SU-DHL-6 (cell line): ENCODE measurements around the gene FSTL4.

Experiments
- H2AFZ ChIP-seq: fragments of 200-600 bp; sonication (generic); 2 replicates; pipeline ENCODE4 v1.6.1; 2014; ENCODE audit warnings: low read depth, mild to moderate bottlenecking, moderate library complexity, mixed read lengths, antibody characterized with exemption, low read length; ENCODE audit not compliant: severe bottlenecking
- H3F3A ChIP-seq: fragments of 200-600 bp; shearing (Covaris generic); 2 replicates; pipeline ENCODE4 v1.6.0; 2016; ENCODE audit warnings: antibody characterized with exemption, mild to moderate bottlenecking; ENCODE audit not compliant: insufficient read depth
- H3K27ac ChIP-seq: fragments of 200-600 bp; sonication (generic); 2 replicates; pipeline ENCODE4 v1.5.1; 2016; ENCODE audit warnings: low read depth, mild to moderate bottlenecking, low read length, moderate library complexity, mixed read lengths
- H3K27me3 ChIP-seq: fragments of 200-600 bp; sonication (generic), shearing (Covaris generic); 2 replicates; pipeline ENCODE4 v1.6.0; 2014; ENCODE audit warnings: mild to moderate bottlenecking, low read length
- H3K36me3 ChIP-seq: fragments of 200-600 bp; sonication (generic); 2 replicates; pipeline ENCODE4 v1.6.1; 2014; ENCODE audit warnings: mild to moderate bottlenecking, low read length, mixed read lengths
- H3K4me2 ChIP-seq: fragments of 300-600, 200-600 bp; shearing (Covaris generic), sonication (generic); 2 replicates; pipeline ENCODE4 v1.6.0; 2014; ENCODE audit warnings: low read length, low read depth, mild to moderate bottlenecking; ENCODE audit not compliant: poor library complexity, severe bottlenecking
- H3K4me3 ChIP-seq: fragments of 200-600 bp; sonication (generic); 2 replicates; pipeline ENCODE4 v1.5.1; 2014; ENCODE audit warnings: antibody characterized with exemption, low read length, mild to moderate bottlenecking, mixed read lengths; ENCODE audit not compliant: insufficient read depth, poor library complexity, severe bottlenecking
- H3K79me2 ChIP-seq: fragments of 200-600 bp; sonication (generic); 2 replicates; pipeline ENCODE4 v1.6.1; 2014; ENCODE audit warnings: mild to moderate bottlenecking, low read length, moderate library complexity; ENCODE audit not compliant: insufficient read depth
- H3K9ac ChIP-seq: fragments of 200-600 bp; sonication (generic); 2 replicates; pipeline ENCODE4 v1.7.0; 2014; ENCODE audit warnings: mild to moderate bottlenecking, low read length
- H3K9me2 ChIP-seq: fragments of 200-600 bp; sonication (generic); replicated peaks from 2 replicates; pipeline ENCODE4 v1.6.1; 2014; ENCODE audit warnings: low read length; ENCODE audit not compliant: insufficient read depth
- H3K9me3 ChIP-seq: fragments of 200-600 bp; sonication (generic); 2 replicates; pipeline ENCODE4 v1.6.1; 2014; ENCODE audit warnings: low read length, mixed read lengths; ENCODE audit not compliant: insufficient read depth
- H4K20me1 ChIP-seq: fragments of 200-600 bp; sonication (generic); 2 replicates; pipeline ENCODE4 v1.6.1; 2014; ENCODE audit warnings: low read depth, mild to moderate bottlenecking, antibody characterized with exemption, low read length, moderate library complexity, mixed read lengths
- CTCF ChIP-seq: fragments of 200-600 bp; sonication (generic); IDR thresholded peaks from one replicate; pipeline ENCODE4 v1.5.1; 2017; ENCODE audit warnings: antibody characterized with exemption, mild to moderate bottlenecking, low read length, moderate library complexity; ENCODE audit not compliant: insufficient read depth, poor library complexity, severe bottlenecking
- EZH2phosphoT487 ChIP-seq: fragments of 200-600 bp; sonication (generic), shearing (Covaris generic); conservative IDR thresholded peaks from 2 replicates; pipeline ENCODE4 v1.6.1; 2018; ENCODE audit warnings: mild to moderate bottlenecking, antibody characterized with exemption, low read length, moderate library complexity, mixed read lengths

Gene FSTL4

GRCh38 chr5:133496631-133497030 lies 115.7 kb downstream of the FSTL4 start:
- Histone ChIP-seq H4K20me1 (no peaks in the 10 kb centered on the region), H3F3A (no peaks in the 10 kb centered on the region), H3K9me3 (no peaks in the 10 kb centered on the region), H3K9ac (no peak overlapping the region), H3K27me3 (no peaks in the 10 kb centered on the region), H3K4me2 (no peak overlapping the region), H3K36me3 (no peaks in the 10 kb centered on the region; the same call in 1 of the 2 replicates), H3K9me2 (no peaks in the 10 kb centered on the region), H3K79me2 (no peaks in the 10 kb centered on the region), H2AFZ (no peak overlapping the region), H3K27ac (no peak overlapping the region), H3K4me3 (no peak overlapping the region)
- TF ChIP-seq EZH2phosphoT487 (no peak), CTCF (no peak)

- Histone ChIP-seq H2AFZ (no peak overlapping the region), H3K36me3 (no peaks in the 10 kb centered on the region; the same call in 1 of the 2 replicates), H3K9me2 (no peaks in the 10 kb centered on the region), H3K27me3 (no peaks in the 10 kb centered on the region), H3K4me3 (no peak overlapping the region), H3K9ac (no peak overlapping the region), H4K20me1 (no peaks in the 10 kb centered on the region), H3K79me2 (no peaks in the 10 kb centered on the region), H3F3A (no peaks in the 10 kb centered on the region), H3K4me2 (no peak overlapping the region), H3K27ac (no peak overlapping the region), H3K9me3 (no peaks in the 10 kb centered on the region)
- no peak for TF ChIP-seq CTCF
- TF ChIP-seq EZH2phosphoT487, result no peak
Observed at GRCh38 chr5:133494923-133495246, 117.5 kb downstream of the FSTL4 start.

- Histone ChIP-seq H3K4me3 (no peak overlapping the region), H2AFZ (no peak overlapping the region), H4K20me1 (no peaks in the 10 kb centered on the region), H3K9ac (no peak overlapping the region), H3K9me2 (no peaks in the 10 kb centered on the region), H3K27me3 (no peaks in the 10 kb centered on the region), H3K9me3 (no peaks in the 10 kb centered on the region), H3K27ac (no peak overlapping the region), H3K4me2 (no peak overlapping the region), H3K79me2 (no peaks in the 10 kb centered on the region), H3K36me3 (no peaks in the 10 kb centered on the region; the same call in 1 of the 2 replicates), H3F3A (no peaks in the 10 kb centered on the region)
- TF ChIP-seq CTCF (no peak), EZH2phosphoT487 (no peak)
Observed at GRCh38 chr5:133494232-133494922, 118.0 kb downstream of the FSTL4 start.
